ENCODE data around the gene ABCA7.

- no peak for TF ChIP-seq CTCF (IDR thresholded peaks at IDR 0.05)
- TF ChIP-seq POLR2A (IDR thresholded peaks at IDR 0.05): no peak
Measured at GRCh38 chr19:1003283-1003682, 36.6 kb upstream of the ABCA7 start.

Measured in uterus (tissue), 2 donors.